ENCODE data around the gene SRRM3.
"Not testable (repeated sequence)": the region's sequence is repeated elsewhere in the genome, so short reads cannot be mapped to it uniquely, and the experiment has no call there.

The SRRM3 gene

GRCh38 chr7:76283254-76284159 is 81.8 kb downstream of the SRRM3 start:
- no peaks in the 10 kb centered on the region for H3K36me3 ChIP-seq (ENCODE audit: control insufficient read depth in 1 of 2, insufficient read depth in 2 of 2, low read length in 2 of 2)
- no peak overlapping the region for H3K27ac ChIP-seq (ENCODE audit: low read length)
- no peaks in the 10 kb centered on the region for H3K9me3 ChIP-seq (ENCODE audit: control insufficient read depth in 1 of 2, low read length in 2 of 2)
- H3K4me3 ChIP-seq (ENCODE audit: low read depth in 1 of 2, low read length in 2 of 2): peak overlapping the region in 1 of 2 donors; percentile 55
- H3K27me3 ChIP-seq (ENCODE audit: low read depth, low read length): peaks cover 10% of the 10 kb centered on the region
- peaks cover 0 to 6% of the 10 kb centered on the region in 2 donors for H3K4me1 ChIP-seq (ENCODE audit: control insufficient read depth in 1 of 2, insufficient read depth in 2 of 2, low read length in 2 of 2)

- peaks cover 0 to 6% of the 10 kb centered on the region in 2 donors for H3K4me1 ChIP-seq (ENCODE audit: control insufficient read depth in 1 of 2, insufficient read depth in 2 of 2, low read length in 2 of 2)
- peaks cover 9% of the 10 kb centered on the region for H3K27me3 ChIP-seq (ENCODE audit: low read depth, low read length)
- no peaks in the 10 kb centered on the region for H3K36me3 ChIP-seq (ENCODE audit: control insufficient read depth in 1 of 2, insufficient read depth in 2 of 2, low read length in 2 of 2)
- no peaks in the 10 kb centered on the region for H3K9me3 ChIP-seq (ENCODE audit: control insufficient read depth in 1 of 2, low read length in 2 of 2)
- H3K4me3 ChIP-seq (ENCODE audit: low read depth in 1 of 2, low read length in 2 of 2): no peak overlapping the region
- H3K27ac ChIP-seq (ENCODE audit: low read length): no peak overlapping the region
Observed at GRCh38 chr7:76285604-76286374, 84.1 kb downstream of the SRRM3 start.

- Histone ChIP-seq H3K4me3 (ENCODE audit: low read depth in 1 of 2, low read length in 2 of 2) (no peak overlapping the region), H3K9me3 (ENCODE audit: control insufficient read depth in 1 of 2, low read length in 2 of 2) (no peaks in the 10 kb centered on the region), H3K36me3 (ENCODE audit: control insufficient read depth in 1 of 2, insufficient read depth in 2 of 2, low read length in 2 of 2) (no peaks in the 10 kb centered on the region), H3K27me3 (ENCODE audit: low read depth, low read length) (peaks cover 3% of the 10 kb centered on the region), H3K27ac (ENCODE audit: low read length) (no peak overlapping the region), H3K4me1 (ENCODE audit: control insufficient read depth in 1 of 2, insufficient read depth in 2 of 2, low read length in 2 of 2) (peaks cover 0 to 11% of the 10 kb centered on the region in 2 donors)
Observed at GRCh38 chr7:76286842-76287403, 85.2 kb downstream of the SRRM3 start.

GRCh38 chr7:76290847-76291350 is 89.2 kb downstream of the SRRM3 start:
- Histone ChIP-seq H3K4me1 (ENCODE audit: control insufficient read depth in 1 of 2, insufficient read depth in 2 of 2, low read length in 2 of 2) (peaks cover 0 to 36% of the 10 kb centered on the region in 2 donors), H3K27ac (ENCODE audit: low read length) (peak overlapping the region; percentile 21)
- H3K36me3 ChIP-seq (ENCODE audit: control insufficient read depth in 1 of 2, insufficient read depth in 2 of 2, low read length in 2 of 2); H3K4me3 ChIP-seq (ENCODE audit: low read depth in 1 of 2, low read length in 2 of 2); H3K27me3 ChIP-seq (ENCODE audit: low read depth, low read length); H3K9me3 ChIP-seq (ENCODE audit: control insufficient read depth in 1 of 2, low read length in 2 of 2): not testable (repeated sequence)

GRCh38 chr7:76291351-76292212 is 89.9 kb downstream of the SRRM3 start:
- no peaks in the 10 kb centered on the region for H3K9me3 ChIP-seq (ENCODE audit: control insufficient read depth in 1 of 2, low read length in 2 of 2)
- H3K4me3 ChIP-seq (ENCODE audit: low read depth in 1 of 2, low read length in 2 of 2): peak overlapping the region; percentile 37 to 50
- peaks cover 0 to 4% of the 10 kb centered on the region in 2 donors for H3K36me3 ChIP-seq (ENCODE audit: control insufficient read depth in 1 of 2, insufficient read depth in 2 of 2, low read length in 2 of 2)
- peak overlapping the region; percentile 96 for H3K27ac ChIP-seq (ENCODE audit: low read length)
- H3K4me1 ChIP-seq (ENCODE audit: control insufficient read depth in 1 of 2, insufficient read depth in 2 of 2, low read length in 2 of 2): peaks cover 0 to 36% of the 10 kb centered on the region in 2 donors
- H3K27me3 ChIP-seq (ENCODE audit: low read depth, low read length): no peaks in the 10 kb centered on the region

GRCh38 chr7:76292213-76292573 is 90.5 kb downstream of the SRRM3 start:
- Histone ChIP-seq H3K4me1 (ENCODE audit: control insufficient read depth in 1 of 2, insufficient read depth in 2 of 2, low read length in 2 of 2) (peaks cover 0 to 39% of the 10 kb centered on the region in 2 donors), H3K9me3 (ENCODE audit: control insufficient read depth in 1 of 2, low read length in 2 of 2) (no peaks in the 10 kb centered on the region), H3K36me3 (ENCODE audit: control insufficient read depth in 1 of 2, insufficient read depth in 2 of 2, low read length in 2 of 2) (peaks cover 0 to 4% of the 10 kb centered on the region in 2 donors), H3K4me3 (ENCODE audit: low read depth in 1 of 2, low read length in 2 of 2) (peak overlapping the region; percentile 37 to 50), H3K27ac (ENCODE audit: low read length) (peak overlapping the region; percentile 96), H3K27me3 (ENCODE audit: low read depth, low read length) (no peaks in the 10 kb centered on the region)

GRCh38 chr7:76292911-76293310 is 91.2 kb downstream of the SRRM3 start:
- Histone ChIP-seq H3K4me3 (ENCODE audit: low read depth in 1 of 2, low read length in 2 of 2) (peak overlapping the region in 1 of 2 donors; percentile 52), H3K27ac (ENCODE audit: low read length) (peak overlapping the region; percentile 90), H3K4me1 (ENCODE audit: control insufficient read depth in 1 of 2, insufficient read depth in 2 of 2, low read length in 2 of 2) (peaks cover 4 to 41% of the 10 kb centered on the region in 2 donors)
- not testable (repeated sequence) for H3K27me3 ChIP-seq (ENCODE audit: low read depth, low read length); H3K9me3 ChIP-seq (ENCODE audit: control insufficient read depth in 1 of 2, low read length in 2 of 2); H3K36me3 ChIP-seq (ENCODE audit: control insufficient read depth in 1 of 2, insufficient read depth in 2 of 2, low read length in 2 of 2)

- H3K36me3 ChIP-seq (ENCODE audit: control insufficient read depth in 1 of 2, insufficient read depth in 2 of 2, low read length in 2 of 2): peaks cover 0 to 4% of the 10 kb centered on the region in 2 donors
- no peaks in the 10 kb centered on the region for H3K27me3 ChIP-seq (ENCODE audit: low read depth, low read length)
- H3K4me3 ChIP-seq (ENCODE audit: low read depth in 1 of 2, low read length in 2 of 2): peak overlapping the region in 1 of 2 donors; percentile 52
- peaks cover 4 to 41% of the 10 kb centered on the region in 2 donors for H3K4me1 ChIP-seq (ENCODE audit: control insufficient read depth in 1 of 2, insufficient read depth in 2 of 2, low read length in 2 of 2)
- peak overlapping the region; percentile 90 for H3K27ac ChIP-seq (ENCODE audit: low read length)
- no peaks in the 10 kb centered on the region for H3K9me3 ChIP-seq (ENCODE audit: control insufficient read depth in 1 of 2, low read length in 2 of 2)
Observed at GRCh38 chr7:76293407-76293901, 91.8 kb downstream of the SRRM3 start.

- Histone ChIP-seq H3K36me3 (ENCODE audit: control insufficient read depth in 1 of 2, insufficient read depth in 2 of 2, low read length in 2 of 2) (peaks cover 0 to 4% of the 10 kb centered on the region in 2 donors), H3K9me3 (ENCODE audit: control insufficient read depth in 1 of 2, low read length in 2 of 2) (no peaks in the 10 kb centered on the region), H3K4me3 (ENCODE audit: low read depth in 1 of 2, low read length in 2 of 2) (peak overlapping the region in 1 of 2 donors; percentile 52), H3K27ac (ENCODE audit: low read length) (peak overlapping the region; percentile 90), H3K27me3 (ENCODE audit: low read depth, low read length) (no peaks in the 10 kb centered on the region), H3K4me1 (ENCODE audit: control insufficient read depth in 1 of 2, insufficient read depth in 2 of 2, low read length in 2 of 2) (peaks cover 4 to 41% of the 10 kb centered on the region in 2 donors)
Observed at GRCh38 chr7:76294344-76295024, 92.8 kb downstream of the SRRM3 start.

Measured in muscle layer of duodenum (tissue), 2 donors.